Measurements from ENCODE around the gene PKMYT1. TPM values are rescaled to one million over a fixed set of nuclear protein-coding genes. Genes with fewer than 3 reads are reported as not detected.

PKMYT1 gene
- total and polyA plus RNA-seq, 9 of the 15 experiments (the other 6 are each of a cell fraction or from before 2014, with no cell fraction given): 8.7 to 201 (median 37.8) TPM

GRCh38 chr16:2924901-2925755 is 55.1 kb downstream of the PKMYT1 start (continued):
- TF ChIP-seq, protein P1, sequence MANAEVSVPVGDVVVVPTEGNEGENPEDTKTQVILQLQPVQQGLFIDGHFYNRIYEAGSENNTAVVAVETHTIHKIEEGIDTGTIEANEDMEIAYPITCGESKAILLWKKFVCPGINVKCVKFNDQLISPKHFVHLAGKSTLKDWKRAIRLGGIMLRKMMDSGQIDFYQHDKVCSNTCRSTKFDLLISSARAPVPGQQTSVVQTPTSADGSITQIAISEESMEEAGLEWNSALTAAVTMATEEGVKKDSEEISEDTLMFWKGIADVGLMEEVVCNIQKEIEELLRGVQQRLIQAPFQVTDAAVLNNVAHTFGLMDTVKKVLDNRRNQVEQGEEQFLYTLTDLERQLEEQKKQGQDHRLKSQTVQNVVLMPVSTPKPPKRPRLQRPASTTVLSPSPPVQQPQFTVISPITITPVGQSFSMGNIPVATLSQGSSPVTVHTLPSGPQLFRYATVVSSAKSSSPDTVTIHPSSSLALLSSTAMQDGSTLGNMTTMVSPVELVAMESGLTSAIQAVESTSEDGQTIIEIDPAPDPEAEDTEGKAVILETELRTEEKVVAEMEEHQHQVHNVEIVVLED (CRISPR knock-in tag; IDR thresholded peaks at IDR 0.05): no peak

DNA sequence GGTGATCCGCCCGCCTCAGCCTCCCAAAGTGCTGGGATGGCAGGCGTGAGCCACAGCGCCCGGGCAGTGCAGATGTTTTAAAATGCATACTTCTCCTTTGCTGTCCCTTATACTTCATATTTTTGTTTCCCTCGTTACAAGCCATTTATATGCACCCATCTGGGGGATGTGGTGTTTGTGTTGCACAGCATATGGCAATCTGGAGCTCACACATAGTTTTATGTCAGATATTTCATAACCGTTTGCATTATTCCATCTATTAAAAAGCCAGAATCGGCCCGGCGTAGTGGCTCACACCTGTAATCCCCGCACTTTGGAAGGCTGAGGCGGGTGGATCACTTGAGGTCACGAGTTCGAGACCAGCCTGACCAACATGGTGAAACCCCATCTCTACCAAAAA is 56.8 kb downstream of the PKMYT1 start:
- in situ Hi-C loops (cut with MboI) (no loop called here), intact Hi-C loops (cut with micrococcal nuclease) (no loop called here)
- Histone ChIP-seq H3K9ac (ENCODE audit: insufficient read depth in 1 of 2, low read depth in 2 of 2, low read length in 2 of 2) (no peak overlapping the region), H3K9me1 (ENCODE audit: control insufficient read depth, insufficient read depth, low read length) (no peaks in the 10 kb centered on the region), H3K4me1 (replicated peaks in 1 of 2; ENCODE audit: control insufficient read depth in 2 of 2, insufficient read depth in 2 of 2, low read length in 2 of 2) (peaks cover 3 to 14% of the 10 kb centered on the region in 2 experiments; a peak in 3 of 5 replicates), H3K4me2 (ENCODE audit: insufficient read depth, low read length) (no peak overlapping the region), H3K27ac (ENCODE audit: extremely low read depth, low read depth, low read length) (no peak overlapping the region), H2AFZ (ENCODE audit: low read depth, low read length) (no peak overlapping the region), H4K20me1 (replicated peaks; ENCODE audit: control insufficient read depth, insufficient read depth, low read length) (no peaks in the 10 kb centered on the region), H3K4me3 (no peak overlapping the region), H3K9me3 (replicated peaks; ENCODE audit: control insufficient read depth, insufficient read depth, low read depth, low read length) (no peaks in the 10 kb centered on the region), H3K79me2 (ENCODE audit: control insufficient read depth, insufficient read depth, low read length) (no peaks in the 10 kb centered on the region), H3K36me3 (ENCODE audit: control insufficient read depth, insufficient read depth, low read length) (peaks cover 26% of the 10 kb centered on the region; the same call in 1 of the 3 replicates), H3K27me3 (ENCODE audit: control insufficient read depth in 2 of 2, insufficient read depth in 2 of 2, low read length in 2 of 2) (no peaks in the 10 kb centered on the region)
- CTCF ChIA-PET (ENCODE audit: low intra/inter-chr PET ratio): interaction anchor here (0.7 kb wide), 1 partner anchor 91 kb away, joined by 4 read pairs; no protein-coding TSS in a partner anchor
- no peak for ATAC-seq
- 93% methylated on average over 14 of the region's 14 CpGs for WGBS (ENCODE audit: insufficient coverage, low coverage, missing lambda C conversion rate)
- FAIRE-seq: no peak
- BruUV-seq (replicated peaks): no TSS peak
- no peak for DNase-seq (ENCODE audit: extremely low read depth in 1 of 4, low spot score in 3 of 4)
- POLR2A ChIA-PET: interaction anchor here (0.6 kb wide), 1 partner anchor 85 kb away, joined by 5 read pairs; no protein-coding TSS in a partner anchor
- TF ChIP-seq, protein P2, sequence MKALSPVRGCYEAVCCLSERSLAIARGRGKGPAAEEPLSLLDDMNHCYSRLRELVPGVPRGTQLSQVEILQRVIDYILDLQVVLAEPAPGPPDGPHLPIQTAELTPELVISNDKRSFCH (CRISPR knock-in tag; IDR thresholded peaks at IDR 0.05): no peak
- TF ChIP-seq, protein P2 (tag; IDR thresholded peaks at IDR 0.05): no peak
- TF ChIP-seq E2F6 (IDR thresholded peaks at IDR 0.05; ENCODE audit: borderline replicate concordance in 1 of 2, extremely low read depth in 1 of 2, insufficient read depth in 1 of 2, insufficient read length in 1 of 2, low read depth in 1 of 2, low read length in 1 of 2, poor library complexity in 1 of 2, severe bottlenecking in 1 of 2) (no peak), TCF7 (IDR thresholded peaks at IDR 0.05; ENCODE audit: borderline replicate concordance) (no peak), GATA2 (CRISPR knock-in tag; IDR thresholded peaks at IDR 0.05) (no peak), ATF6 (CRISPR knock-in tag; IDR thresholded peaks at IDR 0.05) (no peak), CAMTA2 (CRISPR knock-in tag; conservative IDR thresholded peaks at IDR 0.05) (no peak), HEY1 (CRISPR knock-in tag; IDR thresholded peaks at IDR 0.05; ENCODE audit: borderline replicate concordance) (no peak), PCBP1 (IDR thresholded peaks at IDR 0.05; ENCODE audit: low read depth, low read length, poor library complexity, severe bottlenecking) (no peak), TBP (optimal IDR thresholded peaks at IDR 0.05; ENCODE audit: low read depth, low read length) (no peak), ARID1B (IDR thresholded peaks at IDR 0.05) (no peak), CBFB (CRISPR knock-in tag; IDR thresholded peaks at IDR 0.05) (no peak)
